AG04449 (cell line): ENCODE data around the gene GNPTAB.
"Not testable (repeated sequence)": the region's sequence is repeated elsewhere in the genome, so short reads cannot be mapped to it uniquely, and the experiment has no call there.

ENCODE experiments used
- CTCF ChIA-PET: fragments of 350-600 bp; formaldehyde crosslinking; extraction: SDS; loops from one replicate; lab custom pipeline; 2021; ENCODE audit warnings: antibody characterized with exemption; lab: Yijun Ruan, JAX
- POLR2A ChIA-PET: fragments of 400-600, 350-600 bp; formaldehyde crosslinking; extraction: SDS; loops from one replicate; lab custom pipeline; 2020; ENCODE audit warnings: antibody characterized with exemption, inconsistent platforms; lab: Yijun Ruan, JAX
- DNase-seq: peaks from one replicate; pipeline ENCODE4 v3.0.0-alpha.2; 2010; ENCODE audit warnings: low read depth, low spot score
- H3K4me3 ChIP-seq: 2 replicates; pipeline ENCODE4 v1.5.1; 2011; ENCODE audit warnings: low read depth, mild to moderate bottlenecking, control low read depth, low read length
- TF ChIP-seq, protein P1 (sequence below): IDR thresholded peaks from one replicate; pipeline ENCODE4 v1.5.1; 2011; ENCODE audit warnings: mild to moderate bottlenecking, moderate library complexity, low read length, control low read depth, inconsistent platforms; ENCODE audit not compliant: insufficient read depth; ENCODE audit errors: missing control alignments

Gene GNPTAB

DNA sequence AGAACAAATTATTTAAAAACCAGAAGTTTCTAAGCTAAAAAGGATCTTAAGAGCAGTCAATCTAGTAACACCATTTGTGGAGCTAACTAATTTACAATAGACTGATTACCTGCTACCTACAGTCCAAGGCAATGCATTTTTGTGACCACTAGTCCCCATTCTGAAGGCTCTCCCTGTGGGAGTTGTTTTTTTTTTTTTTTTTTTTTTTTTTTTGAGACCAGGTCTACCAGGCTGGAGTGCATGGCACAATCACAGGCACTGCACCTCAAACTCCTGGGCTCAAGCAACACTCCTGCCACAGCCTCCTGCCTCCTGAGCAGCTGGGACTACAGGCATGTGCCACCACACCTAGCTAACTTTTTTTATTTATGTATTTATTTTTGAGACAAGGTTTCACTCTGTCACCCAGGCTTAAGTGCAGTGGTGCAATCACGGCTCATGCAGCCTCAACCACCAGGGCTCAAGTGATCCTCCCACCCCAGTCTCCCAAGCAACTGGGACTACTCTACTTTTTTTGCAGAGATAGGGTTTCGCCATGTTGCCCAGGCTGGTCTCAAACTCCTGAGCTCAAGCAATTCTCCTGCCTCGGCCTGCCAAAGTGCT is 3.9 kb downstream of the GNPTAB start:
- no peak overlapping the region for H3K4me3 ChIP-seq
- POLR2A ChIA-PET = no interaction called here
- TF ChIP-seq, protein P1, sequence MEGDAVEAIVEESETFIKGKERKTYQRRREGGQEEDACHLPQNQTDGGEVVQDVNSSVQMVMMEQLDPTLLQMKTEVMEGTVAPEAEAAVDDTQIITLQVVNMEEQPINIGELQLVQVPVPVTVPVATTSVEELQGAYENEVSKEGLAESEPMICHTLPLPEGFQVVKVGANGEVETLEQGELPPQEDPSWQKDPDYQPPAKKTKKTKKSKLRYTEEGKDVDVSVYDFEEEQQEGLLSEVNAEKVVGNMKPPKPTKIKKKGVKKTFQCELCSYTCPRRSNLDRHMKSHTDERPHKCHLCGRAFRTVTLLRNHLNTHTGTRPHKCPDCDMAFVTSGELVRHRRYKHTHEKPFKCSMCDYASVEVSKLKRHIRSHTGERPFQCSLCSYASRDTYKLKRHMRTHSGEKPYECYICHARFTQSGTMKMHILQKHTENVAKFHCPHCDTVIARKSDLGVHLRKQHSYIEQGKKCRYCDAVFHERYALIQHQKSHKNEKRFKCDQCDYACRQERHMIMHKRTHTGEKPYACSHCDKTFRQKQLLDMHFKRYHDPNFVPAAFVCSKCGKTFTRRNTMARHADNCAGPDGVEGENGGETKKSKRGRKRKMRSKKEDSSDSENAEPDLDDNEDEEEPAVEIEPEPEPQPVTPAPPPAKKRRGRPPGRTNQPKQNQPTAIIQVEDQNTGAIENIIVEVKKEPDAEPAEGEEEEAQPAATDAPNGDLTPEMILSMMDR = no peak
- no peak for DNase-seq
- CTCF ChIA-PET = interaction anchor here (1.4 to 9.8 kb wide), 4 partner anchors 9 to 49 kb away, joined by 4 to 126 read pairs (median 66); no protein-coding TSS in a partner anchor

DNA sequence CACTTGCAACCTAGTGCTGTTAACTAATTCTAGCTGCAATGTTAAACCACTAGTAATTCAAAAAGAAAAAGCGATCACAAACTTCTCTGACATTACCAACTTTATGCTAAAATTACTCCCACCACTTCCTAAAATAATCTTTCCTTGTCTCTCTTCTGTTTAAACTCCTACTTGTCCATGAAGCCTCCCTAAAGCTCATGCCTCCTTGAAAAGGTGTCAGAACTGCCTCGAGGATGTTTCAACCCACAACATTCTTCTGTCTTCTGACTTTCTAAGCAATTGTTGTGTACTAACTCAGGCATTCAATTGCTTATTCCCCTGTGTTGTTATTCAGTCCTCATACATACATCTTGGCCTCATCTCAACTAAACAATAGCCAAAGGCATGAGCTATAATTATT is 5.9 kb downstream of the GNPTAB start:
- ChIA-PET POLR2A (no interaction called here), CTCF (interaction anchor here (0.7 to 9.8 kb wide), 6 partner anchors 10 to 51 kb away, joined by 3 to 126 read pairs (median 4); no protein-coding TSS in a partner anchor)
- no peak for DNase-seq
- TF ChIP-seq, protein P1 = no peak
- no peak overlapping the region for H3K4me3 ChIP-seq

DNA sequence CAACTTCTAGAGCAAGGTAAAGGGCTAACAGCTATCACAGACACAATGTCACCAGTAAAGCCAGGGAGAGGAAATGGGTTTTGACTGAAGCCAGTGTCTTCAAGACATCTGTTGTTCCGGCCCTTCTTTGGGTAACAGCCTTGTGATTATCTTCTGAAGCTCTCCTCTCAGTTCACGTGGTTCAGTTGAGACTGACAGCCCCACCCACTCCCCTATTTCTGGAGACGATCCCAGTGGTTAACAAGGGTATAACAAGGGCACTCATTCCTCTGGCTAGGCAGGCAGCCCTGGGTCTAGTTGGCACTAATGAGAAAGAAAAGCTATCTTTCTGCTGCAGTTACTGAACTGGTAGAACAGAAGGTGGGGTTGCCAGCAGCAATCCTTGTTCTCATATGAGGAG is 6.9 kb downstream of the GNPTAB start:
- no peak for DNase-seq
- ChIA-PET CTCF (interaction anchor here (1.0 to 9.8 kb wide), 6 partner anchors 17 to 51 kb away, joined by 3 to 126 read pairs (median 5); no protein-coding TSS in a partner anchor), POLR2A (no interaction called here)
- TF ChIP-seq, protein P1 = no peak
- no peak overlapping the region for H3K4me3 ChIP-seq

DNA sequence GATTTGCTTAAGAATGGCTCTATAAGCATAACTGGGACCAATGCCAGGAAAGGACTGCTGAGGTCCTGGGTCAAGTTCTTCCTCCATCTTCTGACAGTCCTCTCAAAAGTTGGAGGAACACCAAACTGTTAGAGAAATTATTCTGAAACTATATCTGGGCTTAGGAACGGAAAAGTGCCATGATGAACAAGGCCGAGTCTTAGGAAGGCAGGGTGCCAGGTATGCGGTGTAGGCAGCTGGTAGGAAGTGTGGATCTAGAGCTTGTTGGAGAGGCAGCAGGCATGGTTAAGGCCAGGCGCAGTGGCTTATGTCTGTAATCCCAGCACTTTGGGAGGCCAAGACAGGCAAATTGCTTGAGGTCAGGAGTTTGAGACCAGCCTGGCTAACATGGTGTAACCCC is 7.7 kb downstream of the GNPTAB start:
- POLR2A ChIA-PET = no interaction called here
- CTCF ChIA-PET = interaction anchor here (1.2 to 9.8 kb wide), 3 partner anchors 19 to 50 kb away, joined by 5 to 126 read pairs (median 6); no protein-coding TSS in a partner anchor

DNA sequence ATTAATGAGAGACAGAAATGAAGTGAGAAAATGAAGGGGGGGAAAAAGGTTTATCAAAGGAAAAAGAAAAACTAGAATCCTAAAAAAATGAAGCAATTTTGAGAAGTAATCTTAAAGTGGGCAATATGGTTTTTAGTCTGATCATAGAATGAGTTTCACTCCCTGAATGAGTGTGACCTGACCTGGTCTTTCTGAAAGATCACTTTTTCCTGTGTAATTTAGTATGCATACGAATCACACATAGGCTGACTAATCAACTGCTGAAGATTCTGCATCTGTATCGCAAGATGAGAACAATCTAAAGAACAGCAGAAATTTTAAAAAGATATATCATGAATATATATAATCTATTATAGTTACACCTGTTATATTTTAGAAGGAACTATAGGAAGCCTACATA is 11.3 kb downstream of the GNPTAB start:
- POLR2A ChIA-PET = no interaction called here
- no peak overlapping the region for H3K4me3 ChIP-seq
- no peak for DNase-seq
- TF ChIP-seq, protein P1 = no peak
- CTCF ChIA-PET = interaction anchor here (1.0 to 9.0 kb wide), 2 partner anchors 10 to 27 kb away, joined by 4 to 72 read pairs; partner anchors contain the start of gene GNPTAB

More for the DNA sequence above, 7.7 kb downstream of the GNPTAB start:
- TF ChIP-seq, protein P1 = no peak
- no peak overlapping the region for H3K4me3 ChIP-seq
- no peak for DNase-seq

DNA sequence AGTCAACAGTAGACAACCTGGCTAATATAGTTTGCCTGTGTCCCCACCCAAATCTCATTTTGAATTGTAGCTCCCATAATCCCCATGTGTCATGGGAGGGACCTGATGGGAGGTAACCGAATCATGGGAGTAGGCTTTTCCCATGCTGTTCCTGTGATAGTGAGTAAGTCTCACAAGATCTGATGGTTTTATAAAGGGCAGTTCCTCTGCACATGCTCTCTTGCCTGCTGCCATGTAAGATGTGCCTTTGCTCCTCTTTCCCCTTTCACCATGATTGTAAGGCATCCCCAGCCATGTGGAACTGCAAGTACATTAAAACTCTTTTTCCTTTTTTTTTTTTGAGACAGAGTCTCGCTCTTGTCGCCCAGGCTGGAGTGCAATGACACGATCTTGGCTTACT is 12.1 kb downstream of the GNPTAB start:
- CTCF ChIA-PET = interaction anchor here (9.0 kb wide), 1 partner anchor 11 kb away, joined by 72 read pairs; the partner anchor contains the start of gene GNPTAB
- POLR2A ChIA-PET, DNase-seq, H3K4me3 ChIP-seq: not testable (repeated sequence)
